ENCODE data around the gene KCNB1. TPM values are rescaled to one million over a fixed set of nuclear protein-coding genes. Genes with fewer than 3 reads are reported as not detected.

The KCNB1 gene
- total and polyA plus RNA-seq, 2 of the 4 experiments (the other 2 are of a cell fraction), result 0.05 TPM; not detected in 1

GRCh38 chr20:49320460-49320859 is 162.0 kb downstream of the KCNB1 start:
- Histone ChIP-seq H3K4me1 (ENCODE audit: control insufficient read depth, insufficient read depth, low read length) (peaks cover 3% of the 10 kb centered on the region; the same call in 1 of the 2 replicates), H4K91ac (ENCODE audit: insufficient read depth, low read depth, low read length) (no peak overlapping the region), H2BK120ac (ENCODE audit: low read depth, low read length) (no peak overlapping the region), H3K14ac (replicated peaks; ENCODE audit: low read depth, low read length) (no peak overlapping the region), H3K9me3 (ENCODE audit: control insufficient read depth, insufficient read depth, low read length) (peaks cover 8% of the 10 kb centered on the region; the same call in 1 of the 2 replicates), H3K27ac (ENCODE audit: insufficient read depth, low read length) (no peak overlapping the region), H4K20me1 (ENCODE audit: insufficient read depth, low read length) (no peaks in the 10 kb centered on the region), H2BK5ac (ENCODE audit: low read depth, low read length, poor library complexity, severe bottlenecking) (no peak overlapping the region), H2AK5ac (ENCODE audit: low read depth, low read length) (no peak overlapping the region), H2AK9ac (replicated peaks; ENCODE audit: low read depth, low read length, poor library complexity) (no peak overlapping the region), H3K4ac (ENCODE audit: low read depth, low read length) (no peak overlapping the region), H2BK20ac (ENCODE audit: low read depth, low read length) (no peak overlapping the region), H3K18ac (ENCODE audit: low read depth, low read length) (no peak overlapping the region), H3K27me3 (ENCODE audit: control insufficient read depth, insufficient read depth, low read length) (peaks cover 65% of the 10 kb centered on the region), H4K8ac (ENCODE audit: low read depth in 2 of 2, low read length in 2 of 2) (no peak overlapping the region), H3K23ac (ENCODE audit: low read depth, low read length) (no peak overlapping the region), H3K79me1 (ENCODE audit: low read depth in 1 of 2, low read length in 2 of 2) (no peaks in the 10 kb centered on the region), H4K5ac (ENCODE audit: low read depth, low read length) (no peak overlapping the region), H2AFZ (replicated peaks; ENCODE audit: low read length, poor library complexity) (no peak overlapping the region), H3K9ac (ENCODE audit: low read depth, low read length) (no peak overlapping the region), H3K4me2 (ENCODE audit: low read depth, low read length) (no peak overlapping the region), H3K4me3 (ENCODE audit: insufficient read depth, low read depth, low read length) (no peak overlapping the region), H3K36me3 (ENCODE audit: control insufficient read depth, insufficient read depth, low read length) (no peaks in the 10 kb centered on the region), H3K9me1 (ENCODE audit: insufficient read depth, low read length) (no peaks in the 10 kb centered on the region), H3K56ac (ENCODE audit: extremely low read depth, insufficient read depth, low read length) (no peak overlapping the region), H2BK15ac (ENCODE audit: low read depth, low read length) (no peak overlapping the region)
- peak; percentile 48; the same call in 1 of the 2 replicates for ATAC-seq (ENCODE audit: low read depth)
- POLR2A ChIA-PET (ENCODE audit: unreplicated experiment), result no interaction called here
- no peak for TF ChIP-seq POLR2A (IDR thresholded peaks at IDR 0.05; ENCODE audit: low read depth, low read length)
- no peak for TF ChIP-seq SMC3 (IDR thresholded peaks at IDR 0.05; ENCODE audit: low read depth, low read length)
- TF ChIP-seq RFX5 (IDR thresholded peaks at IDR 0.05; ENCODE audit: low read depth, low read length), result no peak
- TF ChIP-seq CTCF (conservative IDR thresholded peaks at IDR 0.05; ENCODE audit: low read depth, low read length), result no peak; the same call in 1 of the 2 replicates
- TF ChIP-seq, protein P1, sequence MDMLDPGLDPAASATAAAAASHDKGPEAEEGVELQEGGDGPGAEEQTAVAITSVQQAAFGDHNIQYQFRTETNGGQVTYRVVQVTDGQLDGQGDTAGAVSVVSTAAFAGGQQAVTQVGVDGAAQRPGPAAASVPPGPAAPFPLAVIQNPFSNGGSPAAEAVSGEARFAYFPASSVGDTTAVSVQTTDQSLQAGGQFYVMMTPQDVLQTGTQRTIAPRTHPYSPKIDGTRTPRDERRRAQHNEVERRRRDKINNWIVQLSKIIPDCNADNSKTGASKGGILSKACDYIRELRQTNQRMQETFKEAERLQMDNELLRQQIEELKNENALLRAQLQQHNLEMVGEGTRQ (IDR thresholded peaks at IDR 0.05; ENCODE audit: low read depth, low read length), result no peak
- peak; percentile 43 for TF ChIP-seq RAD21 (IDR thresholded peaks at IDR 0.05; ENCODE audit: low read length)
- BruUV-seq (replicated peaks), result no TSS peak
- WGBS, 2 experiments (ENCODE audit: extremely low coverage in 2 of 2, insufficient read length in 1 of 2), result 0% methylated on average over 1 of the region's 1 CpG; no CpG with 5 or more reads in 1 of the 2 experiments
- in situ Hi-C loops (cut with MboI; ENCODE audit: low sequenced_read_pairs) (no loop called here), dilution Hi-C loops (cut with HindIII; ENCODE audit: low sequenced_read_pairs, unreplicated experiment) (no loop called here), intact Hi-C loops (cut with micrococcal nuclease) (no loop called here)
- peak; percentile 38 for DNase-seq
- CTCF ChIA-PET, result interaction anchor here (0.6 to 1.5 kb wide), 7 partner anchors 18 to 216 kb away, joined by 3 to 7 read pairs (median 3); no protein-coding TSS in a partner anchor

Measured in IMR-90 (cell line).